ENCODE measurements around the gene PTPRN2.

GRCh38 chr7:157881048-157881771, 706.4 kb downstream of the PTPRN2 start:
- TF ChIP-seq JUND (IDR thresholded peaks at IDR 0.05) (no peak), EP300 (IDR thresholded peaks at IDR 0.05; ENCODE audit: borderline replicate concordance in 1 of 2, low read depth in 1 of 2, low read length in 1 of 2) (no peak), CTCF (IDR thresholded peaks at IDR 0.05) (no peak), USF1 (IDR thresholded peaks at IDR 0.05; ENCODE audit: borderline replicate concordance, low read depth) (no peak), GATA2 (CRISPR knock-in tag; IDR thresholded peaks at IDR 0.05) (no peak)
